ENCODE results near the gene HTR3A.

Gene HTR3A

DNA sequence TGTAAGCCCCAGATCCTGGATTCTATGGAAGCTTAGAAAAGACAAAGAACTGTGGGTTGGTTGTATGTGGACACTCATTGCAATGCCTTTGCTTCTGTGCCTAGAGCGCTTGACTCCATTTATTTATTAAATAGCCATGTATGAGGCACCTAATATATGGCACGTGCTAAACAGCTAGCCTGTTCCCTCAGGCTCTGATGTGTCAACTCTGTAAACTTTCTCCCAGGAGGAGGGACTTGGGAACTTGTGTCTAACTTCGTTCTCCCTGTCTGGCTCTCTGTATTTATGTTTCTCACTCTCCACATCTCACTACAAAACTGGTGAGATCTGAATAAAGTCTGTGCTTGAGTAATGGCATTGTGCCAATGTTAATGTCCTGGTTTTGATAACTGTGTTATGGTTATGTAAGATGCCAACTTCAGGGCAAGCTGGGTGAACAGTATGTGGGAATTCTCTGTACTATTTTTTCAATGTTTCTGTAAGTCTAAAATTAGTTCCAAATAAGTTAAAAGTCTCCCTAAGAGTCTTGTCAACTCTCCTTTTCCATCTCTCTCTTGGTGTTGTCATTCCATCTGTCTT, 50.5 kb downstream of the HTR3A start:
- DNase-seq: no peak

DNA sequence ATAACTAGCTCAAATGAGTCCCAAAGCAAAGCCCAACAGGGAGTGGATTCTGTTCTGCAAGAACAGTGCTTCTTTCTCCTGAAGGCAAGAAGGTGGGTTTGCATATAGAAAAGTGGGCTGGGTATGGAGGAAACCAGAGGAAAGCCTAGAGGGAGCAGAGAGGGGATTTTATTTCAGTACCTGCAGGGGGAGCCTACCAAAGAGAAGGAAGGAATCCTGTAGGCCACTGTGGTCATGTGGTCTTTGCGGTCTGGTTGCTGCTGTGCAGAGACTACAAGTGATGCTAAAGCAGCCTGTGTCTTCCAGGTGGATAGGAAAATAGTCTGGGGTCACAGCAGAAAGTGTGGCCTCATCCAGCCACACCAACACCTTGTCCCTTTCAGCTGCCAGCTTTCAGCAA, 51.4 kb downstream of the HTR3A start:
- no peak for DNase-seq

DNA sequence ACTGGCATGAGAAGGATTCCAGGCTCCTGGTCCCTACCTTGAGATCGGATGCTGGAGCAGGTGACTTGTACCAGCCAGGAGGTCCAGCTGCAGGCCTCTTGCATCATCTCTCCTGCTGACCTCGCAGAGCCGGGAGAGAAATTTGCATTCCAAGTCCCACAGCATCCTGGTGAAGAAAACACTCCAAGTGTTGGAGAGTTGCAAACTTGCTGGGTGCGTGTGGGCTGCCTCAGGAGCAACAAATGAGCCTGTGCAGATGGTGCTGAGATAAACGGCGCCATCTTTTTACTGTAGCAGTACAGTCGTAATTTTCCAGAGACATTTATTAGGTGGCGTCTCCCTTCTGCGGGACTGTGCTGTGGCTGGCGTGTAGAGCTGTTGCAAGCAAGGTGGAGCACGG, 52.5 kb downstream of the HTR3A start:
- DNase-seq: no peak

GRCh38 chr11:114027926-114028325, 53.0 kb downstream of the HTR3A start:
- DNase-seq: no peak

DNA sequence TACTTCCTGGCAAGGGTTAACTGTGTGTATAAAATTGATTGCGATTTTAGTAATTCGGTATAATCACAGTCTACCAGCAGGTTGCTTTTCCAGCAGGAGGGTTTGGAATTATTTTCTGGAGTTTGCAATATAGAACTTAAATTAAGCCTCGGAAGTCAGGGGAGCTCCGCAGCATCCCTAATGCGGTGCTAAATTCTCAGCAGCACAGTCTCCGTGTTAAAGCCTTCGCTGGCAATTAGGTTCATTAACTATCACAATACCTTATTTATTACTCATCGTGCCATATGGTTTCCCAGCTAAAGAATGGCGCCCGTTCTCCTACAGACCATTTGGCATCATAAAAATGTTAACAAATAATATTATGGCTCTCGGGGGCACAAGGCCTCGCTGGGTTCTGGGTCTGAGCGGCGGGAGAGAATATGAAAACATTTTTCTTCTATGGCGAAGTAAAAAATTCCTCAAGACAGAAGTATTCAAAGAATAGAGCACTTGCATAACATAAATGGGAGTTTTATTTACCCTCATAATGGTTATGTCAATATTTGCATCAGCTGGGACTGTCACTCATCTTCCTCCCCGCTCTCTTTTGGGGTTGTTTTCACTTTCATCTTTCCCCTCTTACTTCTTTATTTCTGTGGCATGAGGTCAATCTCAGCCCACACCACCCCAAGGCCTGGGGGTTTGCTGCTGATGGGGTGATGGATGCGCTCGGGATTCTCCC, 56.5 kb downstream of the HTR3A start:
- DNase-seq: no peak

- DNase-seq: no peak
These were observed 57.0 kb downstream of the HTR3A start for GRCh38 chr11:114031967-114032320.

GRCh38 chr11:114033066-114033465, 58.2 kb downstream of the HTR3A start:
- DNase-seq: no peak

GRCh38 chr11:114033572-114033971, 58.7 kb downstream of the HTR3A start:
- no peak for DNase-seq

DNA sequence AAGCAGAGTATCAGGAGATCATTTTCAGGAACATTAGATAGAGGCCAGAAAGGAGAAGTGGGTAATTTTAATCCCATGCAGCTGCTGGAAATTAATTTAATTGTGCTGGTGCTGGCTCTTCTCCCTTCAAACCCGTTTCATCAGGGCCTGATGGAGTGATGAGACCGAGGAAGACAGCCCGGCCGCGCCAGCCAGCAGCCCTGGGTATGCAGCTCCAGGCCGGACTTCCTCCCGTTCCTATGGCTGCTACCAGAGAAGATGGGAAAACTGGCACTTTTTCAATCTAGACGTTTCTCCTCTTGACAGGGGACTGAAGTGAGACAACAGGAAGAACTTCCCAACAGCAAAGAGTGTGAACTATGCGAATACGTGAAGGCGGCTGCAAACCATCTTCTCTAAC, 60.0 kb downstream of the HTR3A start:
- DNase-seq: no peak

GRCh38 chr11:114036147-114036811, 61.4 kb downstream of the HTR3A start:
- DNase-seq: no peak

DNA sequence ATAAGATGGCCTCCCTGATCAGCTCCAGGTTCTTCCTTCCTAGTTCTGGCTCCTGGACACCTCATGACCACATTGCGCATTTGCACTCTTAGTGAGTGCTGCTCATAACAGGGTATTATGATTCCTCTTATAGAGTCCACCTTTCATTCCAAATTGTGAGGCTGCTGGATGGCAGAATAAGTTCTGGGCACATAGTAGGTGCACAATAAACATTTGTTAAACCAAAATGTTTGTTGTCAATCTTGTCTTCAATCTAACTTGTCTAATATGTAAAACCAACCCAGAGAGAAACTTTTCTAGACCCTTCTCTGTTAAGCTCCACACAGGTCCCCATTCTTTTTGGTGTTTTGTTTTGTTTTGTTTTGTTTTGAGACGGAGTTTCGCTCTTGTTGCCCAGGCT, 62.0 kb downstream of the HTR3A start:
- no peak for DNase-seq

GRCh38 chr11:114039551-114039950, 64.6 kb downstream of the HTR3A start:
- no peak for DNase-seq
